Endothelial cell of umbilical vein (primary cell): ENCODE data around the gene PELI3. TPM values are rescaled to one million over a fixed set of nuclear protein-coding genes. Genes with fewer than 3 reads are reported as not detected.

Experiments used
- BruUV-seq: library from RNA; stranded (reverse); fragments of 400-500 nt; replicated peaks from 2 replicates; lab custom pipeline; 2021; lab: Mats Ljungman, UMichigan
- CTCF ChIA-PET: fragments of 300-600, 350-600 bp; sonication (Branson Sonifier 250); formaldehyde crosslinking; loops from one replicate; lab custom pipeline; 2021; ENCODE audit warnings: antibody characterized with exemption, inconsistent platforms; lab: Charles Lee
- POLR2A ChIA-PET: fragments of 300-600, 350-600 bp; sonication (Branson Sonifier 250); formaldehyde crosslinking; loops from one replicate; lab custom pipeline; 2021; ENCODE audit warnings: antibody characterized with exemption, inconsistent platforms; lab: Charles Lee
- DNase-seq: peaks from one replicate; pipeline ENCODE4 v3.0.0-alpha.2; 2011; ENCODE audit warnings: low read depth, low spot score
- FAIRE-seq: peaks from 2 replicates; lab custom pipeline; 2011; peaks lifted over from hg19 to GRCh38; lab: Jason Lieb, UNC
- H2AFZ ChIP-seq: 2 replicates; pipeline ENCODE4 v1.6.0; 2012; ENCODE audit warnings: low read depth, low read length, control low read depth, inconsistent platforms
- H3K27ac ChIP-seq: 2 replicates; pipeline ENCODE4 v1.5.1; 2011; ENCODE audit warnings: low read depth, mild to moderate bottlenecking, control low read depth, low read length, moderate library complexity; ENCODE audit not compliant: insufficient read depth
- H3K27me3 ChIP-seq, 2 experiments: 2 replicates each; pipeline versions ENCODE4 v1.6.0 to v1.6.1; 2011; ENCODE audit warnings: low read length in 2 of 2, mixed read lengths in 1 of 2; ENCODE audit not compliant: control insufficient read depth in 2 of 2, insufficient read depth in 2 of 2
- H3K36me3 ChIP-seq, 2 experiments: 2 replicates in 1 of 2; 3 replicates in 1 of 2; pipeline ENCODE4 v1.5.1; 2011; ENCODE audit warnings: low read length in 2 of 2, mild to moderate bottlenecking in 1 of 2, moderate library complexity in 1 of 2; ENCODE audit not compliant: control insufficient read depth in 2 of 2, insufficient read depth in 2 of 2; ENCODE audit errors: extremely low read depth in 1 of 2
- H3K4me1 ChIP-seq: 3 replicates; pipeline ENCODE4 v1.5.1; 2011; ENCODE audit warnings: mild to moderate bottlenecking, low read length; ENCODE audit not compliant: control insufficient read depth, insufficient read depth; ENCODE audit errors: extremely low read depth
- H3K4me2 ChIP-seq: 2 replicates; pipeline ENCODE4 v1.6.1; 2011; ENCODE audit warnings: low read length, control low read depth, mixed read lengths; ENCODE audit not compliant: insufficient read depth
- H3K4me3 ChIP-seq, 3 experiments: fragments of 200-600 bp in 1 of 3; sonication (generic), shearing (Covaris generic) in 1 of 3; replicated peaks in 1 of 3; 2 replicates each; pipeline ENCODE4 v1.5.1; 2011 to 2016; ENCODE audit warnings: control low read depth in 3 of 3, low read length in 3 of 3, mild to moderate bottlenecking in 2 of 3, inconsistent platforms in 1 of 3, low read depth in 1 of 3, moderate library complexity in 1 of 3; ENCODE audit not compliant: insufficient read depth in 1 of 3
- H3K79me2 ChIP-seq: 2 replicates; pipeline ENCODE4 v1.6.0; 2012; ENCODE audit warnings: low read length, inconsistent platforms; ENCODE audit not compliant: control insufficient read depth, insufficient read depth
- H3K9ac ChIP-seq: replicated peaks from 2 replicates; pipeline ENCODE3; 2011; ENCODE audit warnings: low read length, control low read depth; ENCODE audit not compliant: insufficient read depth; ENCODE audit errors: extremely low read depth
- H3K9me1 ChIP-seq: replicated peaks from 3 replicates; pipeline ENCODE4 v1.6.0; 2011; ENCODE audit warnings: mild to moderate bottlenecking, low read length; ENCODE audit not compliant: control insufficient read depth, insufficient read depth; ENCODE audit errors: extremely low read depth
- H3K9me3 ChIP-seq: replicated peaks from 2 replicates; pipeline ENCODE4 v1.5.1; 2012; ENCODE audit warnings: low read length, inconsistent platforms; ENCODE audit not compliant: control insufficient read depth, insufficient read depth
- H4K20me1 ChIP-seq: replicated peaks from 2 replicates; pipeline ENCODE3; 2011; ENCODE audit warnings: mild to moderate bottlenecking, low read length; ENCODE audit not compliant: control insufficient read depth, insufficient read depth; ENCODE audit errors: extremely low read depth
- EZH2 ChIP-seq: IDR thresholded peaks from 2 replicates; pipeline ENCODE4 v1.6.1; 2012; ENCODE audit warnings: borderline replicate concordance, low read depth, mild to moderate bottlenecking, moderate library complexity, low read length, inconsistent platforms; ENCODE audit not compliant: severe bottlenecking
- FOS ChIP-seq: IDR thresholded peaks from 2 replicates; pipeline ENCODE4 v1.6.1; 2011; ENCODE audit warnings: mild to moderate bottlenecking, low read length, moderate library complexity, borderline replicate concordance; ENCODE audit not compliant: insufficient read depth
- GATA2 ChIP-seq: IDR thresholded peaks from 2 replicates; pipeline ENCODE4 v1.7.0; 2011; ENCODE audit warnings: low read depth, mild to moderate bottlenecking, moderate library complexity, mixed read lengths, low read length; ENCODE audit not compliant: insufficient read length, insufficient read depth
- JUN ChIP-seq: IDR thresholded peaks from 2 replicates; pipeline ENCODE4 v1.6.1; 2011; ENCODE audit warnings: borderline replicate concordance, low read depth; ENCODE audit not compliant: insufficient read length, insufficient read depth
- MYC ChIP-seq: IDR thresholded peaks from one replicate; pipeline ENCODE4 v1.6.1; 2011; ENCODE audit warnings: mild to moderate bottlenecking, low read depth, low read length
- POLR2A ChIP-seq: IDR thresholded peaks from 2 replicates; pipeline ENCODE4 v1.6.1; 2012; ENCODE audit warnings: low read depth, mild to moderate bottlenecking, control low read depth, low read length
- POLR2AphosphoS5 ChIP-seq: IDR thresholded peaks from 2 replicates; pipeline ENCODE4 v1.6.1; 2012; ENCODE audit warnings: low read depth, mild to moderate bottlenecking, control low read depth, low read length, moderate library complexity; ENCODE audit not compliant: insufficient read depth
- dilution Hi-C: fragments of 300-500 bp; cut with MboI; formaldehyde crosslinking; loops from one replicate; pipeline ENCODE4 v1.15.0; 2019; ENCODE audit warnings: low sequenced_read_pairs; ENCODE audit not compliant: extremely low pct_ligation_motif_present
- intact Hi-C: fragments of 100-400 bp; cut with micrococcal nuclease; formaldehyde crosslinking; loops from one replicate; pipeline ENCODE4 v1.10.0; 2022
- polyA plus RNA-seq, 4 experiments: library from polyadenylated mRNA; depleted of rRNA in 3 of 4; stranded (reverse) in 3 of 4; unstranded in 1 of 4; fragments of >200 nt; gene quantifications; 2 replicates each; pipeline versions ENCODE4 v1.2.1 to v1.2.3, GENCODE V29; 2011 to 2012; ENCODE audit warnings: missing spikeins in 1 of 4
- total RNA-seq: library from RNA; stranded (reverse); gene quantifications from 2 replicates; pipeline ENCODE4 v1.2.3, GENCODE V29; 2021
- TF ChIP-seq, protein P1 (sequence below): IDR thresholded peaks from 2 replicates; pipeline ENCODE4 v1.6.1; 2011; ENCODE audit not compliant: insufficient read depth, insufficient read length
- TF ChIP-seq, protein P2 (sequence below), 2 donors: IDR thresholded peaks; 1 replicate in 1 of 2; 2 replicates in 1 of 2; pipeline ENCODE4 v1.5.1; 2011; ENCODE audit warnings: low read length in 2 of 2, mild to moderate bottlenecking in 2 of 2, moderate library complexity in 2 of 2, control low read depth in 1 of 2, inconsistent platforms in 1 of 2, low read depth in 1 of 2; ENCODE audit not compliant: insufficient read depth in 1 of 2; ENCODE audit errors: extremely low read depth in 1 of 2

The PELI3 gene
- total and polyA plus RNA-seq, 2 donors (not counting 3 experiments of a cell fraction or from before 2014, with no cell fraction given), result 2.8 to 2.9 TPM

DNA sequence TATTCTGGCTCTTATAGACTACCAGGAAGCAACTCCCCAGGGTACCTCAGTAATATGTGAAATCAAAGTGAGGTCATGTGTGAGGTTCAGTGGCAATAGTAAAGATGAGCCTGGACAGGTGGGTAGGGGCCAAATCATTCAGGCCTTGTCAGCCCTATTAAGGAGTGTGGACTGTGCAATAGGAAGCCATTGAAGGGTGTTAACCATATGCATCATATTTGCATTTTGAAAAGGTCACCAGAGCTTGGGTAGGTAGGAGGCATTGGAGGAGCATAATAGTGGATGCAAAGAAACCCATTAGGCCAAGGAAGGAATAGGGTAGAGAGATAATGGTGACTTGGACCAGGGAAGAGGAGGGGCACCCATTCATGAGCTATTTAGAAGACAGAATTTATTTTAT, 19.7 kb upstream of the PELI3 start:
- H3K27ac ChIP-seq, result no peak overlapping the region
- H3K9me3 ChIP-seq, result no peaks in the 10 kb centered on the region
- dilution Hi-C loops, result no loop called here
- POLR2A ChIA-PET, result no interaction called here
- no peak overlapping the region for H3K9ac ChIP-seq
- no peak overlapping the region for H3K4me2 ChIP-seq
- H3K4me3 ChIP-seq, result no peak overlapping the region
- no TSS peak for BruUV-seq
- FAIRE-seq (no peak), DNase-seq (no peak)
- H3K4me1 ChIP-seq, result no peaks in the 10 kb centered on the region
- intact Hi-C loops, result no loop called here
- H2AFZ ChIP-seq, result no peak overlapping the region
- no peaks in the 10 kb centered on the region for H3K79me2 ChIP-seq
- TF ChIP-seq MYC, result no peak
- no peak for TF ChIP-seq POLR2A
- TF ChIP-seq POLR2AphosphoS5, result no peak
- TF ChIP-seq, protein P1, sequence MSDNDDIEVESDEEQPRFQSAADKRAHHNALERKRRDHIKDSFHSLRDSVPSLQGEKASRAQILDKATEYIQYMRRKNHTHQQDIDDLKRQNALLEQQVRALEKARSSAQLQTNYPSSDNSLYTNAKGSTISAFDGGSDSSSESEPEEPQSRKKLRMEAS, result no peak
- TF ChIP-seq FOS, result no peak
- TF ChIP-seq EZH2, result no peak
- TF ChIP-seq, protein P2, sequence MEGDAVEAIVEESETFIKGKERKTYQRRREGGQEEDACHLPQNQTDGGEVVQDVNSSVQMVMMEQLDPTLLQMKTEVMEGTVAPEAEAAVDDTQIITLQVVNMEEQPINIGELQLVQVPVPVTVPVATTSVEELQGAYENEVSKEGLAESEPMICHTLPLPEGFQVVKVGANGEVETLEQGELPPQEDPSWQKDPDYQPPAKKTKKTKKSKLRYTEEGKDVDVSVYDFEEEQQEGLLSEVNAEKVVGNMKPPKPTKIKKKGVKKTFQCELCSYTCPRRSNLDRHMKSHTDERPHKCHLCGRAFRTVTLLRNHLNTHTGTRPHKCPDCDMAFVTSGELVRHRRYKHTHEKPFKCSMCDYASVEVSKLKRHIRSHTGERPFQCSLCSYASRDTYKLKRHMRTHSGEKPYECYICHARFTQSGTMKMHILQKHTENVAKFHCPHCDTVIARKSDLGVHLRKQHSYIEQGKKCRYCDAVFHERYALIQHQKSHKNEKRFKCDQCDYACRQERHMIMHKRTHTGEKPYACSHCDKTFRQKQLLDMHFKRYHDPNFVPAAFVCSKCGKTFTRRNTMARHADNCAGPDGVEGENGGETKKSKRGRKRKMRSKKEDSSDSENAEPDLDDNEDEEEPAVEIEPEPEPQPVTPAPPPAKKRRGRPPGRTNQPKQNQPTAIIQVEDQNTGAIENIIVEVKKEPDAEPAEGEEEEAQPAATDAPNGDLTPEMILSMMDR (IDR thresholded peaks at IDR 0.05; ENCODE audit: extremely low read depth in 1 of 2, insufficient read depth in 1 of 2, low read depth in 1 of 2, low read length in 2 of 2), result no peak
- no peak for TF ChIP-seq JUN
- no peak for TF ChIP-seq GATA2
- H4K20me1 ChIP-seq, result no peaks in the 10 kb centered on the region
- peaks cover 0 to 2% of the 10 kb centered on the region in 2 experiments for H3K27me3 ChIP-seq
- H3K9me1 ChIP-seq, result no peaks in the 10 kb centered on the region
- CTCF ChIA-PET, result interaction anchor here (1.3 to 1.4 kb wide), 3 partner anchors 8 to 136 kb away, joined by 3 to 6 read pairs (median 3); partner anchors contain the start of gene MRPL11
- H3K36me3 ChIP-seq, result no peaks in the 10 kb centered on the region
